Measurements from ENCODE around the gene DCUN1D5.

The DCUN1D5 gene

DNA sequence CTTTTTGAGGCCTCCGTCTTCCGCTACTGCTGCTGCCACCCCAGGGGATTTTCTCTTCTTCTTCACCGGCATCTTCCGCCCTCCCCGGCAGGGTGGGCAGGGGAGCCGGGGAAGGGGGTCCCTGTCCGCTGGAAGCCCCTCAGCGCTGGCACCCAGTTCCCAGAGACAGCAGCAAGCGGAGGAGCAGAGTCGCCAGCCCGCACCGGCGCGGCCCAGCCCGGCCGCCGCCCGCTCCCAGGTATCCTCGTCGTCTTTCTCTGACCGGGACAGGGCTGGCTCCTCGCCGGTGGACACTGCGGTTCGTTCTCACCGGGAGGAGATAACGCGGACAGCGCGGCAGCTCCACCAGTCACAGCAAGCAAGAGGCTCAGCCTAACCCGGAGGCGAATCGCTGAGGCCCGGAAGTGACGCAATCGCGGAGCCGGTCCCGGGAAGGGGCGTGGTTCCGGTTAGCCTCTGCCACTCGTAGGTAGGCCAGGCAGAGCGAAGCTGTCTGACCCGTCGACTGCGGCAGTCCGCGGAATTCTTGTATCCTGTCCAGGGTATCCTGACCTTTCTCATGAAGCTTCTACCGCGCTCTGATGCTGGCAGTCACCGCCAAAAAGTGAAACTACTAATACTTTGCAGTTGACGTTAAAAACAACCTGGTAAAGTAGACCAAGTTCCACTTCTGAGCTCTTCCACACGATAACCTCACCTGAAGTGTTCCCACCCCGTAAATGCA is at the start of gene DCUN1D5:
DCUN1D5 (minus strand) TSS at position 360 of the 724 bp plus-strand sequence; CDS start at position 72, 288 bp downstream.
- peak; percentile 85 to 93 (median 90) for DNase-seq

DNA sequence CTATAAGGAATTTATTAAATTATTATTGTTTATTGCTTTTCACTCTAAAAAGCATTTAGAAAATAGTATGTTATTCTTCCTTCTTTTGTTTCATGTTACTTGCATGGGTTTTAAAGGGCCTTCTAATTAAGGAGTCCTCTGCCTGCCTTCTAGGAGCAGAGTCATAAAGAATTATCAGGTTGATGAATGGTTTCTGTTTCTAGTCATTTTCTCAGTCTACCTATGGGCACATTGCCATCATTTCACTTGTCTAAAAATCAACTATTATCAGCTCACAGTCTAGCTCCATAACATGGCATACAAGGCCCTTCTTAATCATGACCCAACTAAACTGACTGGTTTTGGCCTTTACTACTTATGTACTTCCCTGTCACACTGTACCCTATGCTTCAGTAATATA is 33.5 kb upstream of the DCUN1D5 start:
- DNase-seq, result no peak

DNA sequence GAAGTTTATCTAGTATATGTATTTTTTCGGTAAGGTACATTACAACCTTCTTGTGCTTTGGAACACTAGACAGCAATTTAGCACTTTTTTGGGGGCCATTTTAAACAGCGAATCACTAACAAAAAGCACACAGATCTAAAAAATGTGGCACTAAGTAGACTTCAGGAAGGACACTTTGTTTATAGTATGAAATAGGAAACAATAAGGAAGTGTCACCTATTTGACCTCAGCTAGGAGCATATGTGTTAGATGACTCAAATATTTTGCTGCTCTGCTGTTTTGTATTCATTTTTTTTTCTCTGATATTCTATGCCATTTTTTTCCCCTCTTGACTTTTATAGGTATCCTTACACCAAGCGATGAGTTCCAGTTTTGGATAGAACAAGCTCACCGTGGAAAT is 22.9 kb upstream of the DCUN1D5 start:
- no peak for DNase-seq

DNA sequence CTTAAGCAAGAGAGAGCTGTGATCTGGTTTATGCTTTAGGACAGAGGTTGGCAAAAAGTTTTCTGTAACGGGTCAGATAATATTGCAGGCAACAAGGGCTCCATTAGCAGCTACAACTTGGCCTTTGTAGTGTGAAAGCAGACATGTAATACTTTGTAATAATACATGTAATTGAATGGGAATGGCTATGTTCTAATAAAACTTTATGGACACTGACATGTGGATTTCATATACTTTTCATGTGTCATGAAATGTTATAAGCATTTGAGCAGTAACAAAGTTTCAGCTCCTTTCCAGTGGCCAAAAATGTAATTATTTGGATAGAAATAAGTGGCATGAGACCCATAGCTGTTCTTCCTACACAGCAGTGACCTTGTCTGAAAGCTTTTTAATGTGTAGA is 20.4 kb upstream of the DCUN1D5 start:
- no peak for DNase-seq

DNA sequence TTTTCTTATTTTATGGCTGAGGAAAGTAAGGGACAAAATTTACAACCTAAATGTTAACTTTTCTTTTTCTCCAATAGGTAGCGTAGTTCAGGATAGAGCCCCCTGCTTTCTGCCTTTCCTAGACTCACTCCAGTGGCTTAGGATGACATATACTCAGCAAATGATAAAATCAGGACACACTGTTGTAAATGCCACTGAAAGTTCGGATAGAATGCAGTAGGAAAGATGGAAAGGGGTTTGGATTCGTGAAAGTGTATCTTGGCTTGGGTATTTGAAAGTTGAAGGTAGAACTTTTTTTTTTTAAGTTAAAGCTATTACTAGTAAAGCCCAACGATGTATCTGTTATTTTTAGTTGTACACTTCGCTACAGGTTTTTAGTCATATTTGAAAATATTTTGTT is 19.4 kb upstream of the DCUN1D5 start:
- DNase-seq, result no peak

DNA sequence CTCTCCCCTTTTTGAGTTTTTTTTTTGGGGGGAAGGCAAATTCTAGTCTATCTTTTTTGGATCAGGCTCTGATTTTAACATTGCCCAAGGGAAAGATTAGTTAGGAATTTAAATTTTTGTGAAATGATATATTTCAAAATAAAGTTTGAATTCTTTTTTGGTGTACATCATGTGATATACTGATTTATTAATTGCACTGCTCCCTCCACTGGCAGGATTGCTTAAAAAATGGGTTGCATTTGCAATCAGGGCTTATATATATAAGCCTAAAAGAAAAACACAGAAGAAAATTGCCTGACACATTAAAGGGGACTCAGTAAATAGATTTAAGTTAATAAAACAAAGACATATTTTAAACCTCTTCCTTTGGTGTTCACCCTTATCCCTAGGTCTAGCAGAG is 18.4 kb upstream of the DCUN1D5 start:
- DNase-seq, result peak in 1 of 6 experiments; percentile 14

DNA sequence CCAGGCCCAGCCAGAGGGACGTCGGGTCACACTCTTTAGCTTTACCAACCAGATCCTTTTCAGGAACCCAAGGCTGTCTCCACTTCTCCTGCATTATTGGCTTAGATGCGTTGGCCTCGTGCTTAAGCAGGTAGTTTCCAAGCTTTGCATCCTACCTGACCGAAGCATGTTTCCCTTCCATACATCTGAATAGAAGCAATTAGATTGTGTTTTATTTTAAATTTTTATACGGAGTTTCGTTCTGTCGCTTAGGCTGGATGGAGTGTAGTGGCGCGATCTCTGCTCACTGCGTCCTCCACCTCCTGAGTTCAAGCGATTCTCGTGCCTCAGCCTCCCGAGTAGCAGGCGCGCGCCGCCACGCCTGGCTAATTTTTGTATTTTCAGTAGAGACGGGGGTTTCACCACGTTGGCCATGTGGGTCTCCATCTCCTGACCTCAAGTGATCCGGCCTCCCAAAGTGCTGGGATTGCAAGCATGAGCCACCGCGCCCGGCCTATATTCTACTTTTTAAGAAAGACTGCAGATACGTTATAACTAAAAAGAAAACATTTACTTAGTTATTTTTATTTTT is 17.9 kb upstream of the DCUN1D5 start:
- DNase-seq, result peak in 1 of 6 experiments; percentile 25

DNA sequence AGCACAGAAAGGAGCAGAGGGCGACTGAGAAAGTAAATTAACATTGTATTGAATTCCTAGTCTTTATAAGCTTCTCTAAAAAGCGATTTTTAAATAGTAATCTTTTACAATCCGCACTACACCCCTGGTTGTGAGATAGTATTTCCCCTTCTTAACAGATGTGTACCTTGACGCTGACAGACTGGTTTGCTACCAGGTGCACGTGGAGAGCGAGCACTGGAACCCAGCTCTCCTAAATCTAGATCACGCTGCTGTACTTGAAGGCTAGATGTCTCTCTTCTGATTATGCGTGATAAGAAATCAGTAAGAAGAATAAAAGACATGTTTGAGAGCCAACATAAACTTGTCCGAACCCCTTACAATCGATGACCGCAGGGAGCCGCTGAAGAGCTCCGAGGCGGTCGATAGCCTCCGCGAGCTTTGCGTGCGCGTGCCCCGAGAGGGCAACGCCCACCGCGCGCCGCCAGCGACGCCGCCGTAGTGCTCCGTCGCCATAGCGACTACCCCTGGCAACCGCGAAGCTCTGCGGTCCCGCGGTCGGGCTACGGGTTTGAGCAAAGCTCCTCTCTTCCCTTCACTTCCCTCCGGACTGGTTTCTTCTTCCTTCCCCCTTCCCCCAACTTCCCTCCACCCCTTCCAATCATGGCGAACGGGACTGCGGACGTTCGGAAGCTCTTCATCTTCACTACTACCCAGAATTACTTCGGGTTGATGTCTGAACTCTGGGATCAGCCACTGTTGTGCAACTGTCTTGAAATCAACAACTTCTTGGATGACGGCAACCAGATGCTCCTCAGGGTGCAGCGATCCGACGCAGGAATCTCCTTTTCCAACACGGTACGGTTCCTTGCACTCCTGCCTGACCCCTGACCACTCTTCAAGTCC is 17.2 kb upstream of the DCUN1D5 start, which contains the start of gene DYNC2H1:
DYNC2H1 (plus strand) TSS at position 494 of the 885 bp plus-strand sequence; CDS start at position 643, 149 bp downstream.
- DNase-seq, result peak; percentile 80 to 90 (median 83)

DNA sequence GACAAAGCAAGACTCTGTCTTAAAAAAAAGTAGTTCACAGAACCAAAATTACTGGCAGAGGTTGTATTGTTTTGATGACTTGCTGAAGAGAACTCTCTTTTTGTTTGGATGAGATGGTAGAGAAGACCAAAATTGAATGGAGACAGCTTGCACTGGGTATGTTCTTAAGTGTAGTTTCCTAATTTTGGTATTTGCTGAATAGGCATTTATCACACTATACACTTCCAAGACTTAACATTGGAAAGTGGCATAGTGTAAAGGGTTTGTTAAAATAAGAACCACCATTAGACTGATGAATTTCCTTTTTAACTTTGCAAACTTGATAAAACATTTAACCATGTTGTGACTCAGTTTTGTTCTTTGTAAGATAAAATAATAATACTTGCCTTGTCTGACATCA is 5.3 kb upstream of the DCUN1D5 start:
- DNase-seq, result no peak

DNA sequence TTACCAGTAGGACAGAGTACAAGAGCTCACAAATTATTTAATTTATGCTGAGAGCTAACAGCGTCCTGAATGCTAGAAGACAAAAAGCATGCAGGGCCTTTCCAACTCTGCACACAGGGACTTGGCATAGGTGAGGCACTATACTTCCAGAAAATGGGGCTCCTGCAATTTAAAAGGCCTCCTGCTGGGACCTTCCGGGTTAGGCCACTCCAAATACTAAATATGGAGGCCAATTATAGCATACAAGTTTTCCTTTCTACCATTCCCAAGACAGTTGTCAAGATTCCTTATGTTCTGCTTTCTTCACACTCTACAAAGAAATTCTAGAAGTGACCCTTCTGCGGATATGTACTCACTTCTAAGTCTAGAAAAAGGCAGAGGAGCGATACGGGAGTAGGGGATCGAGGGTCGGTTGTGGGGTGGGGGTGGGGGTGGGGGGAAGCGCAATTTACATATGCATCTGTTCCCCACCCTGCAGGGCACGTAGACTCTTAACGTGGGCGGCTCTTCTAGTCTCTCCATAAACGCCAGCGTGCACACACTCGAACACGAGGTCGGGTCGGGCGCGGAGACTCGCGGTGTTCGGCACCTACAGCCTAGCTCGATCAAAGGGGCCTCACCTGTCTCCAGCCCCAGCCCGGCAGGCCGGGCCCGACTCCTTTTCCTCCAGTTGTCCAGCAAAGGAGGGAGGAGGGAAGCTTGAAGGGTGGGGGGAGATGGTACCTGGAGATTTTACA is 728 bp downstream of the DCUN1D5 start:
- peak in 5 of 6 experiments; percentile 15 to 53 (median 43) for DNase-seq

DNA sequence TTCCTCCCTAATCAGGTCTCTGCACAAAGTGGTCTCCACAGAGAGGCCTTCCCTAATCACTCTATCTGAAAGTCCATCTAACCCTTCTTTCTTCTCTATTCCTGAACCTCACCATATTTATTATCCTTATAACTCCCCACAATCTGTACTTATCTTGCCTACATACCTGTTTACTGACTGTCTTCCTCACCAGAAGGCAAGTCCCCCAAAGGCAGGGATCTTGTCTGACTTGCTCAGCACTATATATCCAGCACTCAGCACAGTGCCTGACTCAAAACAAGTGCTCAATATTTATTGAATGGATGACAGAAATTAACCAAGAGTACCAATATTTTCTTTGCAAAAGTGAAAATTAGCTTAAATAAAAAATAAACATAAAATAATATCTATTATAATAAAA is 5.5 kb downstream of the DCUN1D5 start:
- DNase-seq, result no peak

DNA sequence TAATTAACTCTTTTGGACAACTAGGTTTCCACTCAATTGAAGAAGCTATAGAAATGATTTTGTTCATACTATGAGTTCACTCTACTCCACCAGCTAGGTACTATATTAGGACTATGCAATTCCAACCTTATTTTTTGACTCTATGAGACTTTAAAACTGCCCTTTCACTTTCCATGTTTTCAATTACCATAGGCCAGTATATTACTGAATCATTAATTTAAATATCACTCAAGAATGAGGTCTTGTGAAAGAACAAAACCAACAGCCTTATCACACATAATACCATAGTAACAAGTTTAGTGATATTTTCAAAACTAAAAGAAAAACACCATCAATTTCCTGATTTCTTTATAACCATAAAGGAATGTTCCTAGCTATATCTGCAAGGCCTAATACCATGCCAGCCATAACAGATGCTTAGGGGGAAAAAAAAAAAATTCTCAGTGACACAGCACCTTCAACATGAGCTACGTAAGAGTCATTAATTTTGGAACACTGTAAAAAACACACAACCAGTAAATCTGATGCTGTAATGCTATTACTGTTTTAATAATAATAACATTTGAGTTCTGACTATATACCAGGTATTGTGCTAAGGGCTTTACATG is 6.1 kb downstream of the DCUN1D5 start:
- no peak for DNase-seq

DNA sequence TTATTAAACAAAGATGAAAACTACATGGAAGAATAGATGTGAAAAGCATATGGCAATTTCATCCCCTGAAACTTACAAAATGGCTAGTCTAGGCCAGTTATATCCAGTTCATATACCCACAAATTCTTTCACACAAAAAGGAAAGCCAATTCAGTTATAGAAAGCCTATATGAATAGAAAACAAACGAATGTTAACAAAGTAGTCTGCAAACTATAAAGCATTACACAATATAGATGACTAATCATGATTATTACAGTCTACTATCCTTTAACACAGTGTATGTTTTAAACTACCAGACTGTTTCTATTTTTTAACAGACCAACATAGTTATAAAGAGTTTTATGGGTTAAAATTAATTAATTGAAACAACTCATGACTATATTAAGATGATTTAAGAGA is 12.1 kb downstream of the DCUN1D5 start:
- no peak for DNase-seq

DNA sequence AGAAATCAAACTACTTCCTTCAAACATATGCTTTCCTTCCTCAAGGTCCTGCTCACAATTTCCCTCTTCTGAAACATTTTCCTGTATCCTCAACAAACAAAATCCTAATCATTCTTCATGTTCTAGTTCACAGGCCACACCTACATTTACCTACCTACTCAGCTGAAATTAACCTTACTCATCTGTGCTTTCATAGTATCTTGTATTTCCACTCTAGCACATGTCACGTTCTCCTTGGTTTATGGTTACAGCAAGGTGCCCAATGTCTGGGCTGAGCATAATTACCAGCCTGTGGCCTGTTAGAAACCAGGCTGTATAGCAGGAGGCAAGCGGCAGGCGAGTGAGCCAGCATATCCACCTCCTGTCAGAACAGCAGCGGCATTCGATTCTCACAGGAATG is 13.2 kb downstream of the DCUN1D5 start:
- DNase-seq, result no peak

DNA sequence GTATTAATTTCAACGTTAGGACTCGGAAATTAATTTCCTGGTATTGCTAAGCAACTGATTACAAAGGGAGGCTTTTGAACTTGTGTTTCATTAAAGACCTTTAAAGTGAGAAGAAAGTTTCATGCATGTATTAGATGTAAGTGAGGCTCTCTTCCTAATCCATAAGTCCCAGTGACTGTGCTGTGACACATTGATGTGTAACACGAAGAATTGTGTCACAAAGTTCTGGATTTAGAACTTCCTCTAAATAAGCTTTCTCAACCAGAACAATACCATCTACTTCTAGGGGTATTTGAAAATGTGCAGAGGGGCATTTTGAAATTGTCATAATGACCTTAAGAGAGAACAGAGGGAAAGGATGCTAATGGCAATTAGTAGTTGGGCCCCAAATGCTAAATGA is 14.4 kb downstream of the DCUN1D5 start:
- DNase-seq, result no peak

DNA sequence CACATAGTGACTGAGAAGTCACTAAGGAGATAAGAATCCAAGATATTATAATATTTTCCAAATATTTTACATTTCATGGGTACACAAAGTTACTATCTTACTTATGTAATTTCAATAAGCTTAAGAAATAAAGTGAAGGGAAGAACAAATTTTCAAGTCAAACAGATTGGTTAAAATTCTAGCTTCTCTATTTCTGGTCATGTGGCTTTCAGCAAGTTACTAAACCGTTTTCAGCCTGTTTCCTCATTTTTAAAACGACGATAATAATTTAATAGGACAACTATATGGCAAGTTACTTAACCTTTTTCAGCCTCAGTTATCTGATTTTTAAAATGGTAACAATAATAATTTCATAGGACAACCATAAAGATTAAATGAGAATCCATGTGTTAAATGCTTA is 15.6 kb downstream of the DCUN1D5 start:
- DNase-seq, result no peak

DNA sequence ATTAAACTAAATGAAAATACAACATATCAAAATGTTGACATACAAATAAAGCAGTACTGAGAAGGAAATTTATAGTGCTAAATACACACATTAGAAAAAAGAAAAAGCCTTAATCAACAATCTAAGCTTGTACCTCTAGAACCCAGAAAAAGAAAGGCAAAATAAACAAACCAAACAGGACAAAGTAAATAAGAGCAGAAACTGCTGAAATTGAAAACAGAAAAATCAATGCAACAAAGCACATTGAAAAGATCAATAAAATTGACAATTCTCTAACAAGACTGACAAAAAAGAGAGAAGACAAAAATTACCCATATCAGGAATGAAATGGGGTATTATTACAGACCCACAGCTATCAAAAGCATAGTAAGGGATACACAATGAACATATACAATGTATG is 21.0 kb downstream of the DCUN1D5 start:
- DNase-seq, result no peak

DNA sequence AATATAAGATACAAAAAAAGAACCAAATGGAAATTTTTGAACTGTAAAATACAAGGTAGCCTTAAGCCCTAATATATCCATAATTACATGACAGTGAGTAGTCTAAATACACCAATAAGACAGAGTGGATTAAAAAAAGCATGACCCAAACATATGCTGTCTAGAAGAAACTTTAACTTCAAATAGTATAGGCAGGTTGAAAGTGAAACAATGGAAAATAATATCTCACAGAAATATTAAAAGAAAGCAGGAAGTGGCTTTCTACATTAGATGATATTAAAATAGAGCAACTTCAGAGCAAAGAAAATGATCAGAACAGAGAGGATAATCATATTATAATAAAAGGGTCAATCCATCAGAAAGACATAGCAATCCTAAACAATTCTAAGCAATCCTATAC is 21.8 kb downstream of the DCUN1D5 start:
- DNase-seq, result no peak

DNA sequence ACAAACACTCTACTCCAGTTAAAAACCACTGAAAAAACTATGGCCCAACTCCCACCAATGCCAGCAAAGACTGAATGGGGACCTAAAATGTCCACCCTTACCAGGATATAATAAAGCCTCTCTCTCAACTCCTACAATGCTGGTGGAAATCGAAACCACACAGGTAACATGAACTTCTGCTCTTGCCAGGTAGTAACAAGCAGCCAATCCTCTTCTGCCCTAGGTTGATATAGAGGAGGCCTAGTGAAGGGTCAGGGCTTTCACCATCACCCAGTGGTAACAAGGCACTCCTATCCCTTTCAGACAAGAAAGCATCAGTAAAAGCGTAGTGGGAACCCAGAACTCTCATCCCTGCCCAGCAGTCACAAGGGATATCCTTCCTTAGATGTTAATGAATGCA is 22.6 kb downstream of the DCUN1D5 start:
- DNase-seq, result no peak

DNA sequence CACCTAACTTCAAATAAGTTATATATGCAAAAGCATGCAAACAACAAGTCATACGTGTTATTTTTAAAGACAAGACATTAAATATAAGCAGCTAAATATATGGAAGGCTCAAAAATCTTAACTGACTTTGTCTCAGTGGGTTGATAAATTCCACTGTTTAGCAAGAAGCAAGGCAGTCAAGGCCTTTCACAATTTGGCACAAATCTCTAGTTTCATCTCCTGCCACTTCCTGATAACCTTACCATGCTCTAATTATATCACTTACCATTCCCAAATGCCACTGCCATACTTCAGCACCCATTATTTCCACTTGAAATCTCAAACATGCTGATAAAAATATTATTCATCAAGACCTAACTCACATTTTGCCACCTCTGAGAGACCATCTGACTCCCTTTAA is 24.8 kb downstream of the DCUN1D5 start:
- no peak for DNase-seq

DNA sequence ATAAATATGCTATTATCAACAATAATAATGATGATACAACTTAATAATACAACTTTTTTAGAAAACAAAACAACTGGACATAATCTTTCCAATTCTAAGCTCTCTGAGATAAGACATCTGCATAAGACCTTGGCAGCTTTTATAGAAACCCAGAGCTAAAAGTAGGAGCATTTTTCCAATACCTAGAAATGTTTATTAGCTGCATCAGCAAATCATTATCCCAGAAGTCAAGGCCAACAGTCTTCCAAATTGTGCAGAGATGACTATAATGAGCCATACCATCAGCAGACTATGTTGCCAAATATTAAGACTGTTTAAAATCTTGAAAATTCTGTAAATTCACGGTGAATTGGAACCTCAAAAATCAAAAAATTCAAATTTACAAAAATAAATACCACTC is 30.3 kb downstream of the DCUN1D5 start:
- no peak for DNase-seq

DNA sequence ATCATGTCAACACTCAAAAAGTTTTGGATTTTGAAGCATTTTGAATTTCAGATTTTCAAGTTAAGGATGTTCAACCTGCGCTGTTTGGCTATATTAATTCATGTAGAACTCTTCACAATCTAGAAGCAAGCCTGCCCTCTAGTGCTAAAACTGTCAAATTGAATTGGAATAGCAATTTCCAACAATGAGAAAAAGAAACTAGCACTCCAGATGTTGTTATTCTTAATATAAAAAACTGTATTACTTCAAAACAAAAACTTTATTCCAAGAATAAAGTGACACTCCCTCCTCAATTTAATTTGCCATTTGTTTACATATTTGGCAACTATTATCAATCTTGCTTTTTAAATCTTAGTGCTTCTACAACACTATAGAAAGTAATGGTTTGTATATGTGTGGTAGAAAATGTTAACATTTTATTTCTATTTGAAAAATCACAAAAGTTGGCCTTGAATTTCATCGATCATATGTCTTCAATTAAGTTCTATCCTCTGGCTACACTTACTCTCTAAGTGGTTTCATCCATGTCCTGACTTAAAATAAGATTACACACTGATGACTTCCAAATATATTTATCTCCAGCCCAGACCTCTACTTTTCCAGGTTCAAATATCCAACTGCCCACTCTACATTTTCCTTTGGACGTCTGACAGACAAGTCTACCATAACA is 36.6 kb downstream of the DCUN1D5 start:
- DNase-seq, result peak in 1 of 6 experiments; percentile 9

Measured in stimulated activated naive CD4-positive, alpha-beta T cell (primary cell).